AG04450 (cell line): ENCODE results near the gene PITPNM3. TPM values are rescaled to one million over a fixed set of nuclear protein-coding genes. Genes with fewer than 3 reads are reported as not detected.

Experiments
- CTCF ChIA-PET: fragments of 300-600, 350-600 bp; formaldehyde crosslinking; extraction: SDS; loops from one replicate; lab custom pipeline; 2022; ENCODE audit warnings: antibody characterized with exemption, inconsistent platforms; lab: Charles Lee
- POLR2A ChIA-PET: fragments of 350-600 bp; formaldehyde crosslinking; extraction: SDS; loops from one replicate; lab custom pipeline; 2021; ENCODE audit warnings: antibody characterized with exemption, inconsistent platforms; lab: Yijun Ruan, JAX
- DNase-seq: peaks from one replicate; pipeline ENCODE4 v3.0.0-alpha.2; 2011; ENCODE audit warnings: low read depth, low spot score
- H3K27ac ChIP-seq: one replicate; pipeline ENCODE4 v1.5.1; 2012; ENCODE audit warnings: low read depth, low read length, control low read depth
- H3K27me3 ChIP-seq: one replicate; pipeline ENCODE4 v1.6.0; 2012; ENCODE audit warnings: low read length; ENCODE audit not compliant: control insufficient read depth, insufficient read depth
- H3K4me3 ChIP-seq: 2 replicates; pipeline ENCODE4 v1.5.1; 2011; ENCODE audit warnings: mild to moderate bottlenecking, low read depth, low read length, control low read depth
- H3K9me3 ChIP-seq: 2 replicates; pipeline ENCODE4 v1.5.1; 2012; ENCODE audit warnings: low read length; ENCODE audit not compliant: control insufficient read depth, insufficient read depth
- CTCF ChIP-seq: IDR thresholded peaks from 2 replicates; pipeline ENCODE4 v1.5.1; 2011; ENCODE audit warnings: low read depth, low read length, control low read depth, inconsistent platforms
- polyA plus RNA-seq: library from polyadenylated mRNA; depleted of rRNA; stranded (reverse); fragments of >200 nt; gene quantifications from 2 replicates; pipeline ENCODE4 v1.2.3, GENCODE V29; 2011

The PITPNM3 gene
- polyA plus RNA-seq, 1 experiment: 0.38 TPM

GRCh38 chr17:6435051-6435450, 121.3 kb downstream of the PITPNM3 start, which contains the start of gene AIPL1:
Gene AIPL1 (minus strand): TSS chr17:6435121. CDS start chr17:6435104, 17 bp downstream.
- ChIA-PET CTCF (interaction anchor here (0.7 to 2.1 kb wide), 4 partner anchors 843 to 970 kb away, joined by 3 to 20 read pairs (median 5); no protein-coding TSS in a partner anchor), POLR2A (no interaction called here)
- Histone ChIP-seq H3K4me3 (no peak within 1 kb of the TSS), H3K27me3 (peaks cover 9% of the 10 kb centered on the region), H3K27ac (no peak within 1 kb of the TSS), H3K9me3 (peaks cover 6% of the 10 kb centered on the region; the same call in 1 of the 2 replicates)
- DNase-seq: no peak
- TF ChIP-seq CTCF: no peak

DNA sequence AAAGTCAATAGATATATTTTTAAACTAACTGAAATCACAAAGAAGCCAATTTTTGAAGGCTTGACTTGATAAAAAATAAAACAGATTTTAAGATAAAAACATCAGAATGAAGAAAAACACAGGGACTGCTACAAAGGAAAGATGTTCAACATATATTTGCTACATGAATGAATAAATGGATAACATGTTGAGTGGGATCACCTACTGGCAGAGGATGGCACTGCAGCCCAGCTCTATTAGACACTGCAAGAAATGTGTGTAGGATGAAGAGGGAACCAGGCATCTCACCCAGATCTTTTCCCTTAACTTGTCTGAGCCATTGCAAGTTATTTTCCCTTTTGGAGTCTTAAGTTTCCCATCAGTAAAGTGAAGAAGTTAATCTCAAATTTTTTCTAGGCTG, 125.6 kb downstream of the PITPNM3 start:
- peaks cover 6% of the 10 kb centered on the region; the same call in 1 of the 2 replicates for H3K9me3 ChIP-seq
- ChIA-PET POLR2A (no interaction called here), CTCF (interaction anchor here (1.3 kb wide), 1 partner anchor 838 kb away, joined by 6 read pairs; no protein-coding TSS in a partner anchor)
- no peak for DNase-seq
- peak; percentile 45 for TF ChIP-seq CTCF
- H3K27me3 ChIP-seq: peaks cover under 1% of the 10 kb centered on the region
- no peak overlapping the region for H3K4me3 ChIP-seq
- no peak overlapping the region for H3K27ac ChIP-seq

DNA sequence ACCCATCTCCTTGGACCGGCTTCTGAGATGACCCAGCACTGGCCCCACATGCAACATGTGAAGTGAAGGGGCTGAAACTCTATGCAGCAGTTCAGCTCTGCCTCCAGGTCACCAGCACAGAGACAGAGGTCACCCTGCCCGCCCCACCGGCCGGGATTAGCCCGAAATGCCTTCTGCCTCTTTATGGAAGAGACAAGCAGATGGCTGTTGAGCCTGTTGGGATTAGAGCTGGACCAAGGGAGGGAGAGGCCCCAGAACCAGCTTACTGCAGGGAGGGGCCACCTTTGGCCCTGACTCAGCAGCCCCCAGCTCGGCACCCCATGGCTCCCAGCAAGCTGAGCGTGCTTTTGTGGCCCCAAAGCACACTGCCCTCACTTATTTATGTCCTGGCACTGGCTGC, 127.1 kb downstream of the PITPNM3 start:
- no peak for DNase-seq
- peaks cover 6% of the 10 kb centered on the region for H3K27me3 ChIP-seq
- H3K9me3 ChIP-seq: peaks cover 6% of the 10 kb centered on the region; the same call in 1 of the 2 replicates
- CTCF ChIA-PET: interaction anchor here (1.5 kb wide), 1 partner anchor 837 kb away, joined by 6 read pairs; no protein-coding TSS in a partner anchor
- POLR2A ChIA-PET: no interaction called here
- H3K27ac ChIP-seq: no peak overlapping the region
- no peak for TF ChIP-seq CTCF
- no peak overlapping the region for H3K4me3 ChIP-seq

DNA sequence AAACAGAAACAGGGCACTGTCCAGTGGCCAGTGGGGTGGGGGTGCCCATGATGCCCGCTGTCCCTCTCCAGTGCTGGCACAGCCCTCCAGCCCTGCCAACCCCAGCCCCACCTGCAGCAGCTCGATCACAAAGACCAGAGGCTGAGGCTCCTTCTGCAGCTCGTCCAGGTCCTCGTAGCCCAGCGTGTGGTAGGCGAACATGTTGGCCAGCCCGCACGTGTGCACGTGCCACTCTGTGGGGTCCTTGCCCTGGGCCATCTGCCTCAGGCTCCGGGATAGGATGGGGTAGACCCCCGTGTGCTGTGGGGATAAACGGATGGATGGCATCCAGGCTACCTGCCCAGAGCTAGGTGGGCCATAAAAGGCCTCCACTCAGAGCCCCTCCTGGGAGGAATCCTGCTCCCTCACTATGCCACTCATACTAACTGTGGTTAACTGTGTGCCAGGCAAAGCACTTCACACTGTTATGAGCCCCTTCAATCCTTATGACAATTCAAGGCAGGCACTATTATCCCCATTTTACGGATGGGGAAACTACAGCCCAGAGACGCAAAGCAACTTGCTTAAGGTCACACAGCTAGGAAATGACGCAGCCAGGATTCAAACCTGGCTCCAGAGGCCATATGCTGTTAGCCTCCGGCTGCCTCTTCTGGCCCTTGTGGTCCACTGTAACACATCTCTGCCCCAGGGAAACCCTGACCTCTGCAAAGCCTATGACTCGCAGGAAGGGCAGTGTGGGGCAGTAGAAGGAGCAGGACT, 128.0 kb downstream of the PITPNM3 start:
- CTCF ChIA-PET: interaction anchor here (1.5 kb wide), 1 partner anchor 836 kb away, joined by 6 read pairs; no protein-coding TSS in a partner anchor
- no peak for TF ChIP-seq CTCF

DNA sequence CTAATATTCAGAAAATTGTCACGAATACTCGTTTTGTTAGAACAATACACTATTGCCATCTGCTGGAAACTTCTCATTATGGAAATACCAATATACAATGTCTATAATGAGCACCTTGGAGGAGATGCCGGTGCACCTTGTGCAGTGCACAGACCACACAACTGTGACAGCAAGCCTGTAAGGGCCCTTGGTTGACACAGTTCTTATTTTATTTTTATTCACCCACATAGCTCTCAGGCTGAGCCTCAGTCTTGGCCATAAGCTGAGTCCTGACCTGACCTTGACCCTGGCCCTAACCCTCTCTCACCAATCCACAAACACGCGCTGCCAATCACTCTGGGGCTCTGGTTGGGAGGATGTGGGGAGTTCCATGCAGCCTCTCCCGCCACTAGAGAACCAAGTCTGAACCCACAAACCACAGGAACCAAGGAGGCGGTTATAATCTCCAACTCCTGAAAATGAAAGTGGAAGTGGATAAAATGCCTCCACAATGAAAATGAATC, 129.0 kb downstream of the PITPNM3 start:
- Histone ChIP-seq H3K27me3 (peaks cover 6% of the 10 kb centered on the region), H3K4me3 (peak overlapping the region; percentile 20), H3K27ac (no peak overlapping the region), H3K9me3 (peaks cover 6% of the 10 kb centered on the region; the same call in 1 of the 2 replicates)
- POLR2A ChIA-PET: no interaction called here
- no peak for DNase-seq
- no peak for TF ChIP-seq CTCF
- CTCF ChIA-PET: interaction anchor here (1.8 kb wide), 1 partner anchor 835 kb away, joined by 10 read pairs; no protein-coding TSS in a partner anchor

More for the DNA sequence above, 128.0 kb downstream of the PITPNM3 start:
- peaks cover 6% of the 10 kb centered on the region for H3K27me3 ChIP-seq
- H3K4me3 ChIP-seq: no peak overlapping the region
- H3K27ac ChIP-seq: peak overlapping the region; percentile 21
- peaks cover 6% of the 10 kb centered on the region; the same call in 1 of the 2 replicates for H3K9me3 ChIP-seq
- DNase-seq: no peak
- POLR2A ChIA-PET: no interaction called here
